ENCODE data around the gene GP1BB. TPM values are rescaled to one million over a fixed set of nuclear protein-coding genes. Genes with fewer than 3 reads are reported as not detected.

Gene GP1BB
- total RNA-seq, 1 donor from 2014 or later, result 0.95 TPM

- no peak overlapping the region for H3K4me3 ChIP-seq (ENCODE audit: insufficient read depth, low read depth, low read length)
- H3K9me3 ChIP-seq (ENCODE audit: insufficient read depth, low read depth, low read length), result no peaks in the 10 kb centered on the region
- H3K4me2 ChIP-seq (ENCODE audit: low read length), result no peak overlapping the region
- peaks cover 4% of the 10 kb centered on the region for H3K4me1 Mint-ChIP-seq (ENCODE audit: low read depth, unreplicated experiment)
- H3K36me3 ChIP-seq (ENCODE audit: insufficient read depth, low read length), result no peaks in the 10 kb centered on the region
- DNase-seq (ENCODE audit: low read depth) (no peak), FAIRE-seq (no peak)
- no peak overlapping the region for H2AFZ ChIP-seq (ENCODE audit: low read depth, low read length)
- no peak overlapping the region for H3K9ac ChIP-seq (ENCODE audit: low read length)
- H3K4me3 Mint-ChIP-seq (ENCODE audit: unreplicated experiment), result no peak overlapping the region
- H3K36me3 Mint-ChIP-seq (ENCODE audit: low read depth, unreplicated experiment), result no peaks in the 10 kb centered on the region
- peak overlapping the region; percentile 7 for H3K27ac Mint-ChIP-seq (ENCODE audit: unreplicated experiment)
- peaks cover 9% of the 10 kb centered on the region for H3K4me1 ChIP-seq (ENCODE audit: insufficient read depth, low read length)
- H3K27ac ChIP-seq (ENCODE audit: low read depth, low read length), result no peak overlapping the region
- peaks cover 4% of the 10 kb centered on the region for H3K9me3 Mint-ChIP-seq (ENCODE audit: unreplicated experiment)
- no peaks in the 10 kb centered on the region for H3K79me2 ChIP-seq (ENCODE audit: insufficient read depth, low read length)
- TF ChIP-seq EZH2 (IDR thresholded peaks at IDR 0.05; ENCODE audit: insufficient read depth, low read length), result no peak
- TF ChIP-seq, protein P1, sequence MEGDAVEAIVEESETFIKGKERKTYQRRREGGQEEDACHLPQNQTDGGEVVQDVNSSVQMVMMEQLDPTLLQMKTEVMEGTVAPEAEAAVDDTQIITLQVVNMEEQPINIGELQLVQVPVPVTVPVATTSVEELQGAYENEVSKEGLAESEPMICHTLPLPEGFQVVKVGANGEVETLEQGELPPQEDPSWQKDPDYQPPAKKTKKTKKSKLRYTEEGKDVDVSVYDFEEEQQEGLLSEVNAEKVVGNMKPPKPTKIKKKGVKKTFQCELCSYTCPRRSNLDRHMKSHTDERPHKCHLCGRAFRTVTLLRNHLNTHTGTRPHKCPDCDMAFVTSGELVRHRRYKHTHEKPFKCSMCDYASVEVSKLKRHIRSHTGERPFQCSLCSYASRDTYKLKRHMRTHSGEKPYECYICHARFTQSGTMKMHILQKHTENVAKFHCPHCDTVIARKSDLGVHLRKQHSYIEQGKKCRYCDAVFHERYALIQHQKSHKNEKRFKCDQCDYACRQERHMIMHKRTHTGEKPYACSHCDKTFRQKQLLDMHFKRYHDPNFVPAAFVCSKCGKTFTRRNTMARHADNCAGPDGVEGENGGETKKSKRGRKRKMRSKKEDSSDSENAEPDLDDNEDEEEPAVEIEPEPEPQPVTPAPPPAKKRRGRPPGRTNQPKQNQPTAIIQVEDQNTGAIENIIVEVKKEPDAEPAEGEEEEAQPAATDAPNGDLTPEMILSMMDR (IDR thresholded peaks at IDR 0.05; ENCODE audit: insufficient read depth, low read depth, low read length), result no peak
- no peaks in the 10 kb centered on the region for H4K20me1 ChIP-seq (ENCODE audit: insufficient read depth, low read length)
- peaks cover 14% of the 10 kb centered on the region for H3K27me3 Mint-ChIP-seq (ENCODE audit: low read depth, unreplicated experiment)
- H3K27me3 ChIP-seq (ENCODE audit: insufficient read depth, low read length), result no peaks in the 10 kb centered on the region
Observed at GRCh38 chr22:19693581-19693980, 29.8 kb upstream of the GP1BB start.

GRCh38 chr22:19693981-19694670, 29.2 kb upstream of the GP1BB start:
- no peaks in the 10 kb centered on the region for H3K36me3 Mint-ChIP-seq (ENCODE audit: low read depth, unreplicated experiment)

More at GRCh38 chr22:19693981-19694670, 29.2 kb upstream of the GP1BB start:
- Histone ChIP-seq H3K4me3 (ENCODE audit: insufficient read depth, low read depth, low read length) (no peak overlapping the region), H3K27ac (ENCODE audit: low read depth, low read length) (no peak overlapping the region), H3K4me2 (ENCODE audit: low read length) (no peak overlapping the region), H2AFZ (ENCODE audit: low read depth, low read length) (no peak overlapping the region), H3K9me3 (ENCODE audit: insufficient read depth, low read depth, low read length) (no peaks in the 10 kb centered on the region), H3K4me1 (ENCODE audit: insufficient read depth, low read length) (peaks cover 9% of the 10 kb centered on the region), H3K36me3 (ENCODE audit: insufficient read depth, low read length) (no peaks in the 10 kb centered on the region), H3K79me2 (ENCODE audit: insufficient read depth, low read length) (no peaks in the 10 kb centered on the region), H3K27me3 (ENCODE audit: insufficient read depth, low read length) (no peaks in the 10 kb centered on the region), H4K20me1 (ENCODE audit: insufficient read depth, low read length) (no peaks in the 10 kb centered on the region), H3K9ac (ENCODE audit: low read length) (no peak overlapping the region)
- DNase-seq (ENCODE audit: low read depth) (no peak), FAIRE-seq (no peak)
- no peak overlapping the region for H3K4me3 Mint-ChIP-seq (ENCODE audit: unreplicated experiment)
- H3K9me3 Mint-ChIP-seq (ENCODE audit: unreplicated experiment), result peaks cover 4% of the 10 kb centered on the region
- H3K27ac Mint-ChIP-seq (ENCODE audit: unreplicated experiment), result peak overlapping the region; percentile 7
- TF ChIP-seq EZH2 (IDR thresholded peaks at IDR 0.05; ENCODE audit: insufficient read depth, low read length), result no peak
- TF ChIP-seq, protein P1 (IDR thresholded peaks at IDR 0.05; ENCODE audit: insufficient read depth, low read depth, low read length), result no peak
- peaks cover 11% of the 10 kb centered on the region for H3K27me3 Mint-ChIP-seq (ENCODE audit: low read depth, unreplicated experiment)
- peaks cover 4% of the 10 kb centered on the region for H3K4me1 Mint-ChIP-seq (ENCODE audit: low read depth, unreplicated experiment)

Measured in astrocyte (in vitro differentiated cells and primary cell).